ENCODE measurements around the gene LRRN3.

Gene LRRN3

GRCh38 chr7:111172564-111173257 is 81.8 kb downstream of the LRRN3 start:
- no peak for DNase-seq

- no peak for DNase-seq
Measured at GRCh38 chr7:111173528-111173927, 82.6 kb downstream of the LRRN3 start.

GRCh38 chr7:111173990-111174389 is 83.1 kb downstream of the LRRN3 start:
- DNase-seq: no peak

- DNase-seq: no peak
Measured at GRCh38 chr7:111174510-111174909, 83.6 kb downstream of the LRRN3 start.

Measured in SHP77 (cell line).